ENCODE results near the gene FAM217A. TPM values are rescaled to one million over a fixed set of nuclear protein-coding genes. Genes with fewer than 3 reads are reported as not detected.

FAM217A gene
- total and polyA plus RNA-seq, 10 of the 15 experiments (the other 5 are each of a cell fraction or from before 2014, with no cell fraction given), result 0.09 to 0.11 TPM; not detected in 8

- TF ChIP-seq, protein P1, sequence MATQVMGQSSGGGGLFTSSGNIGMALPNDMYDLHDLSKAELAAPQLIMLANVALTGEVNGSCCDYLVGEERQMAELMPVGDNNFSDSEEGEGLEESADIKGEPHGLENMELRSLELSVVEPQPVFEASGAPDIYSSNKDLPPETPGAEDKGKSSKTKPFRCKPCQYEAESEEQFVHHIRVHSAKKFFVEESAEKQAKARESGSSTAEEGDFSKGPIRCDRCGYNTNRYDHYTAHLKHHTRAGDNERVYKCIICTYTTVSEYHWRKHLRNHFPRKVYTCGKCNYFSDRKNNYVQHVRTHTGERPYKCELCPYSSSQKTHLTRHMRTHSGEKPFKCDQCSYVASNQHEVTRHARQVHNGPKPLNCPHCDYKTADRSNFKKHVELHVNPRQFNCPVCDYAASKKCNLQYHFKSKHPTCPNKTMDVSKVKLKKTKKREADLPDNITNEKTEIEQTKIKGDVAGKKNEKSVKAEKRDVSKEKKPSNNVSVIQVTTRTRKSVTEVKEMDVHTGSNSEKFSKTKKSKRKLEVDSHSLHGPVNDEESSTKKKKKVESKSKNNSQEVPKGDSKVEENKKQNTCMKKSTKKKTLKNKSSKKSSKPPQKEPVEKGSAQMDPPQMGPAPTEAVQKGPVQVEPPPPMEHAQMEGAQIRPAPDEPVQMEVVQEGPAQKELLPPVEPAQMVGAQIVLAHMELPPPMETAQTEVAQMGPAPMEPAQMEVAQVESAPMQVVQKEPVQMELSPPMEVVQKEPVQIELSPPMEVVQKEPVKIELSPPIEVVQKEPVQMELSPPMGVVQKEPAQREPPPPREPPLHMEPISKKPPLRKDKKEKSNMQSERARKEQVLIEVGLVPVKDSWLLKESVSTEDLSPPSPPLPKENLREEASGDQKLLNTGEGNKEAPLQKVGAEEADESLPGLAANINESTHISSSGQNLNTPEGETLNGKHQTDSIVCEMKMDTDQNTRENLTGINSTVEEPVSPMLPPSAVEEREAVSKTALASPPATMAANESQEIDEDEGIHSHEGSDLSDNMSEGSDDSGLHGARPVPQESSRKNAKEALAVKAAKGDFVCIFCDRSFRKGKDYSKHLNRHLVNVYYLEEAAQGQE (IDR thresholded peaks at IDR 0.05; ENCODE audit: low read depth, low read length), result no peak
- TF ChIP-seq NRF1 (conservative IDR thresholded peaks at IDR 0.05; ENCODE audit: low read depth, low read length) (peak; percentile 46), SIN3A (IDR thresholded peaks at IDR 0.05; ENCODE audit: low read depth, low read length) (peak; percentile 65; the same call in 1 of the 2 replicates), ESRRA (IDR thresholded peaks at IDR 0.05; ENCODE audit: low read length) (0 out of 2 replicates have a peak, but pooled peaks have one; percentile 30), KAT2A (conservative IDR thresholded peaks at IDR 0.05; ENCODE audit: control insufficient read depth, low read depth, low read length) (no peak), HCFC1 (IDR thresholded peaks at IDR 0.05; ENCODE audit: low read length) (peak; percentile 45), USF2 (IDR thresholded peaks at IDR 0.05; ENCODE audit: borderline replicate concordance, low read depth, low read length) (no peak), CEBPZ (IDR thresholded peaks at IDR 0.05; ENCODE audit: low read depth, low read length) (no peak), SMAD5 (IDR thresholded peaks at IDR 0.05; ENCODE audit: low read depth) (peak; percentile 59; the same call in 1 of the 2 replicates), YY1 (IDR thresholded peaks at IDR 0.05; ENCODE audit: low read depth, low read length) (peak; percentile 95), SKIL (IDR thresholded peaks at IDR 0.05; ENCODE audit: low read depth, poor library complexity, severe bottlenecking) (no peak), TCF12 (IDR thresholded peaks at IDR 0.05; ENCODE audit: low read depth, low read length) (peak; percentile 10; the same call in 1 of the 2 replicates), ZNF384 (IDR thresholded peaks at IDR 0.05; ENCODE audit: borderline replicate concordance, low read depth, low read length) (0 out of 2 replicates have a peak, but pooled peaks have one; percentile 19), GATAD2B (conservative IDR thresholded peaks at IDR 0.05; ENCODE audit: low read depth) (peak; percentile 60), MEF2B (IDR thresholded peaks at IDR 0.05; ENCODE audit: partially characterized antibody, poor library complexity, severe bottlenecking) (no peak), EED (IDR thresholded peaks at IDR 0.05; ENCODE audit: low read depth) (peak; percentile 86)
- TF ChIP-seq, protein P2, sequence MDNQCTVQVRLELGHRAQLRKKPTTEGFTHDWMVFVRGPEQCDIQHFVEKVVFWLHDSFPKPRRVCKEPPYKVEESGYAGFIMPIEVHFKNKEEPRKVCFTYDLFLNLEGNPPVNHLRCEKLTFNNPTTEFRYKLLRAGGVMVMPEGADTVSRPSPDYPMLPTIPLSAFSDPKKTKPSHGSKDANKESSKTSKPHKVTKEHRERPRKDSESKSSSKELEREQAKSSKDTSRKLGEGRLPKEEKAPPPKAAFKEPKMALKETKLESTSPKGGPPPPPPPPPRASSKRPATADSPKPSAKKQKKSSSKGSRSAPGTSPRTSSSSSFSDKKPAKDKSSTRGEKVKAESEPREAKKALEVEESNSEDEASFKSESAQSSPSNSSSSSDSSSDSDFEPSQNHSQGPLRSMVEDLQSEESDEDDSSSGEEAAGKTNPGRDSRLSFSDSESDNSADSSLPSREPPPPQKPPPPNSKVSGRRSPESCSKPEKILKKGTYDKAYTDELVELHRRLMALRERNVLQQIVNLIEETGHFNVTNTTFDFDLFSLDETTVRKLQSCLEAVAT (IDR thresholded peaks at IDR 0.05), result peak; percentile 93
Measured at GRCh38 chr6:4021133-4021853, 57.6 kb downstream of the FAM217A start (continued).

Measured in GM12878 (cell line).